Mesodermal cell (in vitro differentiated cells): ENCODE results near the gene SKOR1.

Experiments used
- H3K27ac ChIP-seq: 2 replicates; pipeline ENCODE4 v1.7.0; 2013; ENCODE audit warnings: mild to moderate bottlenecking, low read depth, low read length, moderate library complexity; ENCODE audit not compliant: severe bottlenecking
- H3K36me3 ChIP-seq: 2 replicates; pipeline ENCODE4 v1.7.1; 2013; ENCODE audit warnings: mild to moderate bottlenecking, low read length, moderate library complexity; ENCODE audit not compliant: control insufficient read depth, insufficient read depth
- H3K4me1 ChIP-seq: one replicate; pipeline ENCODE4 v1.7.1; 2013; ENCODE audit warnings: mild to moderate bottlenecking, low read length; ENCODE audit not compliant: insufficient read depth, control insufficient read depth, poor library complexity, severe bottlenecking
- H3K4me3 ChIP-seq: 2 replicates; pipeline ENCODE4 v1.7.0; 2013; ENCODE audit warnings: low read length, control low read depth, mild to moderate bottlenecking; ENCODE audit not compliant: insufficient read depth, poor library complexity, severe bottlenecking; ENCODE audit errors: extremely low read depth
- H3K9me3 ChIP-seq: 2 replicates; pipeline ENCODE4 v1.7.1; 2013; ENCODE audit warnings: mild to moderate bottlenecking, low read length, moderate library complexity; ENCODE audit not compliant: control insufficient read depth
- WGBS, 2 experiments: methylation state at CpG; one replicate each; pipeline ENCODE4 v1.1.5; 2013; ENCODE audit warnings: missing lambda C conversion rate in 2 of 2; ENCODE audit not compliant: insufficient coverage in 2 of 2; 5-methylcytosine and 5-hydroxymethylcytosine counted together

SKOR1 gene

DNA sequence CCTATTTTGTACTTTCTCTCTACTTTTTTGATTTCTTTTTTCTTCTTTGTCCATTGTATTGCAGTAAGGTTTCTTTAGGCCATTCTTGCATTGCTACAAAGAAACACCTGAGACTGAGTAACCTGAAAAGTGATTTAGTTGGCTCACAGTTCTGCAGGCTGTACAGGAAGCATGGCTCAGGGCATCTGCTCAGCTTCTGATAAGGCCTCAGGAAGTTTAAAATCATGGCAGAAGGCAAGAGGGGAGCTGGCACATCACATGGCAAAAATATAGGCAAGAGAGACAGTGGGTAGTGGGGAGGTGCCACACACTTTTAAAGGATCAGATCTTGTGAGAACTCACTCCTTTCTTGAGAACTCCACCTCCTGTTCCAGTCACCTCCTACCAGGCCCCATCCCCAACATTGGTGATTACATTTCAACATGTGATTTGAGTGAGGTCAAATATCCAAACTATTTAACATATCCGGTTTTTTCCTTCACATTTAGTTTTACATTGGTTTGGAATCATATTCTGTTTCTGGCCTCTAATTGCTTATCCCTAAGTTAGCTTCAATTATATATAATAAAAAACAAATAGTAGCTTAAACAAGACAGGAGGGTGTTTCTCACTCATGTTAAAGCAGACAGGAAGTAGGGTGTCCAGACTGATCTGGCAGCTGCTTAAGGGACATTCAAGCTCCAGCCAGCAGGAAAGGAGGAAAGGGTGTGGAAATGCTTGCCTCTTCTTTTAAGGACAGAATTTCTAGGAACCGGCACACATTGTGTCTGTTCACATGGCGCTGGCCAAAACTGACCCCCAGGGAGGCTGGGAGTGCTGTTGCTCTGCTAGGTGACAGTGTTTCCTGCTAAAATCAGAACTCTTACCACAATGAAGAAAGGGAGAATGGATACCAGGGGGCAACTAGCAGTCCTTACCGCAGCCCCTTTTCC, 28.8 kb upstream of the SKOR1 start:
- H3K9me3 ChIP-seq: peaks cover 4% of the 10 kb centered on the region
- H3K4me1 ChIP-seq: peaks cover 4% of the 10 kb centered on the region
- H3K4me3 ChIP-seq: no peak overlapping the region
- no peaks in the 10 kb centered on the region for H3K36me3 ChIP-seq
- WGBS, 2 experiments: 88 to 93% methylated on average over 2 of the region's 4 CpGs
- peak overlapping the region; percentile 13 for H3K27ac ChIP-seq

DNA sequence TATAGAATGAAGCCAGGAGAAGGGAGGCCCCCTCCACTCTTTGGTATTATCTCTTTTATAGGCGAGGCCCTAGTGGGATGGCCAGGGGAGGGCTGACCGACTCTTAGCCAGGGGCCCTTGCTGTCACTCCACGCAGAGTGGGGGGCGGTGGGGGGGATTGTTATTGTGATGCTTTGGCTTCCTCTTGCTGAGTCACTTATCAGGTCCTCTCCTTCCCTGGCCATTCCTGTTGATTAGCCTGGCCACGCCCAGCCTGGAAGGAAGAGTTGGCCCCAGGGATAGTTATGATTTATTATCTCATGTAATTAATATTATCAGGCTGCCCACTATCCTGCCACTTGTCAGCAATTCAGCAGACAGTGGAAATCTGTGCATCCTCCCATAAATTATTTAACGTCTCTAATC, 25.5 kb upstream of the SKOR1 start:
- Histone ChIP-seq H3K36me3 (no peaks in the 10 kb centered on the region), H3K4me1 (peaks cover 4% of the 10 kb centered on the region), H3K9me3 (peaks cover 4% of the 10 kb centered on the region), H3K27ac (no peak overlapping the region), H3K4me3 (no peak overlapping the region)
- 48% methylated on average over 2 of the region's 6 CpGs; no CpG with 5 or more reads in 1 of the 2 experiments for WGBS, 2 experiments

DNA sequence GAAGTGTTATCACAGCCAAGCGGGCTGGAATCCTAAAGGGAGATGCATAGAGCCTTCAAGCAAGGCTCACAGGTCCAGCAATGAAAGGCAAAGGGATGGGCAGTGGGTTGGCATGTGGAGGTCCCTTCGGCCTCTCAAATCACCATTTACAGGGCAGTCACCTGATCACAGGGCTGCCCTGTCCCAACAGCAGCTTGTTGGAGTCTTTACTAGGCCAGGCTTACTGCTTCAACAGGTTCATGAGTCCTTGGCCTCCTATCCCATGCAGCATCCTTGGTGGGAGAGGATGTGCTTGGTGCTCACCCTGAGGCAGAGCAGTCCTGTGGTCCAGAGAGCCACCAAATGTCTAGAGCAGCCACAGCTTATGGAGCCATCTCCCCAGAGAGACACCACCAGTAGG, 24.2 kb upstream of the SKOR1 start:
- no peaks in the 10 kb centered on the region for H3K36me3 ChIP-seq
- WGBS, 2 experiments: 90% methylated on average over 2 of the region's 2 CpGs
- H3K4me3 ChIP-seq: no peak overlapping the region
- peaks cover 4% of the 10 kb centered on the region for H3K4me1 ChIP-seq
- no peak overlapping the region for H3K27ac ChIP-seq
- H3K9me3 ChIP-seq: no peaks in the 10 kb centered on the region

DNA sequence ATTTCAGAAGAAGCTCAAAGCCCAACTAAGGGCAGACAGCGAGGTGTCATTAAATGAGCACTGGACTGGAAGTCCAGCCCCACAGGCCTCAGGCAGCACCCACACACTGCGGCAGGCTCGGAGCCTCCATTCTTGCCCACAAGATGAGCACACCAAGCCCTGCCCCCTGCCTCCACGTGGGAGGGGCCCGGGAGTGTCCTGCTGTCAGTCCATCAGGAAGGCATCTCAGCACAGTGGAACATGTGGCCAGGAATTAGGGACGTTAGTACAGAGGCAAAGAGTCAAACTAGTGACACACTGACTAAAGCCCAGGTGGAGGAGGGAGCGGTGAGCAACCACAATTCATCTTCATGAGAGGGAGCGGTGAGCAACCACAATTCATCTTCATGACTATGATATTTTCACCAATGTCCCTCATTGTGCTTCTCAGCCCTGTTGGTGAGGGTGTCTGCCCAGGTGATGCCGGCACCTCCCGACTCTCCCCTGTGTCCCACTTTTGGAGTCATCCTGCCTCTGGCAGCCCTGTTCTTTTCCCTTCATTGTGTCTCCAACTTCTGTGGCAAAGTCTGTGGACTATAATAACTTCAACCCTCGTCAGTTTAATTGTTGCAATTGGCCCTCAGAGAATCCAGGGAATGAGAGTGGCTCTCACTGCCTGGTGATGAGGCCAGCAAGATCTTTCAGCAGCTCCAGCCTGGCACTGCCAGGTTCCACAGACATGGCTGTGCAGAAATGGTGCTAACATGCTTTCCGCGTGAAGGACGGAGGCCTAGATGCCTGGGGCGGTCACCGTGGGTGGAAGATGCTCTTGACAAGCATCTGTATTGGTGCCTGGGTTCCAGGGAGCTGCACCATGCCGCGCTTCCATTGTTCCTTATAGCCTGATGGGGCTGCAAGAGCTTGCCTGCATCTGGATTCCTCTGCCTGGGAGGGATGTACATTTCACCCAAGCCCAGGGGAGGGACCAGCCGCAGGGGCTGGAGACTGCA, 23.1 kb upstream of the SKOR1 start:
- Histone ChIP-seq H3K9me3 (no peaks in the 10 kb centered on the region), H3K4me1 (peaks cover 4% of the 10 kb centered on the region), H3K27ac (no peak overlapping the region), H3K36me3 (no peaks in the 10 kb centered on the region), H3K4me3 (no peak overlapping the region)
- 80 to 84% methylated on average over 17 of the region's 19 CpGs for WGBS, 2 experiments

DNA sequence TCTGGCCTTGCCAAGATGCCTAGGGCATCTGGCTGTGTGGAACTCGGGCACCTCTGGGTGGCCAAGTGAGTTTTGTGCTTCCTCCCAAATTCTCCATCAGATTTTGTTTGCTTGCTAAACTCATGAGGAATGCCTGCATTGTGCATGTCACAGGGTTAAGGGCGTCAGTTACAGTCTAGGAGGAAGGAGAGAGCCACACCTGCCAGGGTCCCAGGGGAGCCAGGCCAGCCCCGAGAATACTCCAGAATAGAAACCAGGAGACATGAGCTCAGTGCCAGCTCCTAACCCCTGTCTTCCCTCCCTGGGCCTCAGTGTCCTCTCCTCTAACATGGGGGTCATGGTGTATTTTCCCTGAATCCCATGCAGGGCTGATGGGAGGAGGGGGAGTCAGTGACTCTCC, 22.0 kb upstream of the SKOR1 start:
- Histone ChIP-seq H3K4me1 (peaks cover 4% of the 10 kb centered on the region), H3K36me3 (no peaks in the 10 kb centered on the region), H3K4me3 (no peak overlapping the region), H3K27ac (no peak overlapping the region), H3K9me3 (no peaks in the 10 kb centered on the region)
- 93 to 96% methylated on average over 2 of the region's 3 CpGs for WGBS, 2 experiments

DNA sequence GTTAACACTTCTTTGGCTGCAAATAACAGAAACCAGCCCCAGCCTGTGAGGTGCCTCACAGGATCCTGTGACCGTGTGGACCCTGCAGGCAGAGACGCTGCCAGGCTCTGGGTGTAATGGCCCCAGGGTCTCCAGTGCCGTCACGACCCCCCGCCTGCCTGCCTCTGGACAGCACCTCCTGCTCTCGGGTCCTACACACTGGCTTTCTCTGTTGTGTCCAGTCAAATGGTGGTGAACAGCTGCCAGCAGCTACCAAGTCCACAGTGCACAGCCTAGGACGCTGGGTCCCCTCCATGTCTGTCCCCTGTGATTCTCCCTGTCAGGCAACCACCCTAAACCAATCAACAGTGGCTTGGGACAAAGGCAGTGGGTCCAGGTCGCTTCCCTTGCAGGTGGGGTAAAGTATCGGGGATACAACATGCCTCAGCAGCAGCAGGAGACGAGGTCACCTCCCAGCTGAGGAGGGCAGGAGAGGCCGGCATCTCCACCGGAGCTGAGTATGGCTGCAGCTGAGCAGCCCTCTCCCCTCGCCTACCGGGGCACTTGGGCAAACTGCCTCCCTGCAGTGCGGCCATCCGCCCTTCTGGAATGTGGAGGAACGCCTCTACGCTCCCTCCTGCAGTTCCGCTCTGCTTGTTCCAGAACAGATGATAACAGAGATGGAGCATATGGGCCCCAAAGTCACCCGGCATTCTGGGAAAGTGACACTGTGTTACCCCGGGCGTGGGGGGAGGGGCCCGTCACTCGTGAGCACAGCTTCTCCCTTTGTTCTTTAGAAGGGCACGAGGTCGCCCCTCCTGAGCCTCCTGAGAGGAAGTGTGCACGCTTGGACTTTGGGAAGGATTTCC, 21.1 kb upstream of the SKOR1 start:
- WGBS, 2 experiments: 55% methylated on average over 25 to 27 of the region's 27 CpGs
- Histone ChIP-seq H3K27ac (no peak overlapping the region), H3K4me1 (peaks cover 4% of the 10 kb centered on the region), H3K4me3 (no peak overlapping the region), H3K36me3 (no peaks in the 10 kb centered on the region), H3K9me3 (no peaks in the 10 kb centered on the region)

DNA sequence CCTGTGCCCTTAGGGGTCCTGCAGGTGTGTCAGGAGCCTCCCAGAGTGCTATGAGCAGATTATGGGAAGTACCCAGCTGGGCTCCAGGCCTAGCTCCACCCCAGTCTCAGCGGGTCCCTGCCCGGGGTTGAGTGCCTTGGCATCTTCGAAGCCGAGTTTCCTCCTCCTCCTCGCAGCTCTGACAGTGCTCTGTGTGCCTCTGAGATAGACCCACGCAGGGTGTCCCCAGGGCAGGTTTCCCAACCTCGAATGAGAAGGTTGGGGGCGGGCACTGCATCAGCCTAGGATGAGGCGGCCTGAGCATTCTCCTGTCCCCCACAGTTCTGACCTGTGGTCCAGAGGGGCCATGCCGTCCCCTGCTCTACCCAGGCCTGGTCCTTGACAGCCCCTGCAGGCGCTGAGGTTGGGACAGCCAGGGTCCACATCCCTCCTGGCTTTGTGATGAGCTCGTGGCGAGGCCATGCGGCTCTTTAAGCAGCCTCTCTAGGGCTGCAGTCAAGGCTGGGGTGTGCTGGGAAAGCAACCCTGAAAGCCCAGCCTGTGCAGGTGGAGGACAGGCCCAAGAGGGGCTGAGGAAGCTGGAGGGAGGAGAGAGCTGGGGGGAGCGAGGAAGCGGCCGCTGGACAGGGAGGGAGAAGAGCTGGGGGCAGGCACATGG, 20.2 kb upstream of the SKOR1 start:
- H3K27ac ChIP-seq: no peak overlapping the region
- H3K36me3 ChIP-seq: no peaks in the 10 kb centered on the region
- H3K4me1 ChIP-seq: no peaks in the 10 kb centered on the region
- no peak overlapping the region for H3K4me3 ChIP-seq
- 85 to 88% methylated on average over 13 to 17 of the region's 17 CpGs for WGBS, 2 experiments
- no peaks in the 10 kb centered on the region for H3K9me3 ChIP-seq

DNA sequence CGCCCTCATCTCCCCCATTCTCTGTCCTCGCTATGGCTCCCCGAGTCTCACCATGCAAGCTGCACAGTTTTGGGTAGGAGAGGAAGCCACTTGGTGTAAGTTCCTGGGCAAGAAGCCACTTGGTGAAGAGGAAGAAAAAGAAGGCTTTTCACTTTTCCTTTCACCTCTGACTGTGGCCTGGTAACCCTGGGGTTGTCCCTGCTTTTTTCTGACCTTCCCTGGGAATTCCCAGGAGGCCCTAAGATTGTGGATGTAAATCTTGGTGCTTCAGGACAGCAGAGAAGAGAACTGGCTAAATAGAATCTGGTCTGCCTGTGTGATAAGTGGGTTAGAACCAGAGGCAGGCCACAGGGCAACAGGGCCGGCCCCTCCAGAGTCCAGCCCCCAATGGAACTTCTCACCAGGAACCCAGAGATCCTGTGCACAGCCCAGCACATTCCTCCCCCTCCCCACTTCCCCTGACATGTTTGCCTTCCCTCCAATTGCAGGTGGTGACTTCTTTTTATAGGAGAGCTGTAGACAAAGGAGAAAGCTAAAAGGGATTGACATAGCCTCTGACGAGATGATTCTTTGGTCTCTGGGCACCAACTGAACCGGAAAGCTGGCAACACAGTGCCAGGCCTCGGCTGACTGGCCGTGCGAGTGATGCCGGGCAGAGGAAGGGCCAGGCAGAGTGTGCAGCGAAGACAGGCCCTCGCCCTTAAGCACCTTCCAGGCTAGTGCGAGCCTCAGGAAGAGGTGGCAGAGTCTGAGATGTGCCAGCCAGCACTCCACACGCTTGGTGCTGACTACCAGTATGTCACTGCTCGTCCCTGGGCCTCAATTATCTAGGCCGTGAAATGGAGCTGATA, 19.4 kb upstream of the SKOR1 start:
- H3K4me1 ChIP-seq: no peaks in the 10 kb centered on the region
- H3K36me3 ChIP-seq: no peaks in the 10 kb centered on the region
- H3K4me3 ChIP-seq: no peak overlapping the region
- WGBS, 2 experiments: 88 to 89% methylated on average over 13 to 16 of the region's 16 CpGs
- no peaks in the 10 kb centered on the region for H3K9me3 ChIP-seq
- no peak overlapping the region for H3K27ac ChIP-seq

DNA sequence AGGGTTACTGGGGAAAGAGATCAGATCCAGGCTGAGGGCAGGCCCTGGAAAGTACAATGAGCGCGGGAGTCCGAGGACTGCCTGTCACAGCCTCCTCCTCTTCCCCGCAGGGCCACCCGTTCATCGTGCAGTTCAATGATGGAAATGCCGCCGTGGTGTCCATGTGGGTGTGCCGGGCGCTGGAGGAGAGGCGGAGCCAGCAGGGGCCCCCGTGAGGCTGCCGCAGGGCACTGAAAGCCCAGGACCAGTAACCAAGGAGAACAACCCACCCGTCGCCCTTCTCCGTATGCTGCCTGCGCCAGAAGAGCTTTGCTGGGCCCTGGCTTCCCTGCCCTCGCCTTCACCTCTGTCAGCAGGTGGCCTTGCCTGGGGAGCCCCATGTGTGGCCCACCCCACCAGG, 18.8 kb upstream of the SKOR1 start:
- Histone ChIP-seq H3K9me3 (no peaks in the 10 kb centered on the region), H3K4me1 (no peaks in the 10 kb centered on the region), H3K4me3 (no peak overlapping the region), H3K36me3 (no peaks in the 10 kb centered on the region), H3K27ac (no peak overlapping the region)
- 91 to 96% methylated on average over 17 to 18 of the region's 18 CpGs for WGBS, 2 experiments
